22Rv1 (cell line): ENCODE results near the gene GARIN5B.

Experiments
- ZFX ChIP-seq: fragments of 450-650 bp; IDR thresholded peaks from 2 replicates; pipeline ENCODE4 v1.6.1; 2017; ENCODE audit warnings: antibody characterized with exemption, borderline replicate concordance
- TF ChIP-seq, protein P1 (sequence below): fragments of 450-650 bp; IDR thresholded peaks from 2 replicates; pipeline ENCODE4 v1.5.1; 2017; ENCODE audit warnings: mild to moderate bottlenecking

DNA sequence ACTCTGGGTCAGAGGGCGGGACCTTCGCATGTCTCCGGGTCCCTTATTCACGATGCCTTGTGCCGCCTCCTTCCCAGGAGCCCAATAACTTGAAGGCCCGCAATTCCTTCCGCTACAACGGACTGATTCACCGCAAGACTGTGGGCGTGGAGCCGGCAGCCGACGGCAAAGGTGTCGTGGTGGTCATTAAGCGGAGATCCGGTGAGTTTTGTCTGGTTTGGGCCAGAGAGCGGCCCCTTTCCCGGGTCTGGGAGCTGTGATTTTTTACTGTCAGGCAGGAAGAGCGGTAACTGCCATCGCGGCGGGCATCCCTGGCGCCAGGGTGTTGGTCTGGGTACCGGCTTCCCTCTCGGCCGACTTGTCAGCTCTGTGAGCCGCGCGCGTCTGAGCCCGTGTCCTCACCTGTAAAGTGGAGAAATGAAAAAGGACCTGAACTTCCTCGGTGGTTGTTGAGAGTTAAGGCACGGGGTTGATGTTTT is 23.5 kb upstream of the GARIN5B start:
- TF ChIP-seq, protein P1, sequence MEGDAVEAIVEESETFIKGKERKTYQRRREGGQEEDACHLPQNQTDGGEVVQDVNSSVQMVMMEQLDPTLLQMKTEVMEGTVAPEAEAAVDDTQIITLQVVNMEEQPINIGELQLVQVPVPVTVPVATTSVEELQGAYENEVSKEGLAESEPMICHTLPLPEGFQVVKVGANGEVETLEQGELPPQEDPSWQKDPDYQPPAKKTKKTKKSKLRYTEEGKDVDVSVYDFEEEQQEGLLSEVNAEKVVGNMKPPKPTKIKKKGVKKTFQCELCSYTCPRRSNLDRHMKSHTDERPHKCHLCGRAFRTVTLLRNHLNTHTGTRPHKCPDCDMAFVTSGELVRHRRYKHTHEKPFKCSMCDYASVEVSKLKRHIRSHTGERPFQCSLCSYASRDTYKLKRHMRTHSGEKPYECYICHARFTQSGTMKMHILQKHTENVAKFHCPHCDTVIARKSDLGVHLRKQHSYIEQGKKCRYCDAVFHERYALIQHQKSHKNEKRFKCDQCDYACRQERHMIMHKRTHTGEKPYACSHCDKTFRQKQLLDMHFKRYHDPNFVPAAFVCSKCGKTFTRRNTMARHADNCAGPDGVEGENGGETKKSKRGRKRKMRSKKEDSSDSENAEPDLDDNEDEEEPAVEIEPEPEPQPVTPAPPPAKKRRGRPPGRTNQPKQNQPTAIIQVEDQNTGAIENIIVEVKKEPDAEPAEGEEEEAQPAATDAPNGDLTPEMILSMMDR = no peak
- no peak for TF ChIP-seq ZFX
